IMR-90 (cell line): ENCODE measurements around the gene MAPK9.

Source experiments
- BHLHE40 ChIP-seq: fragments of 150-350 bp; IDR thresholded peaks from 2 replicates; pipeline ENCODE4 v1.6.1; 2016; ENCODE audit warnings: mild to moderate bottlenecking, low read depth, low read length
- FOS ChIP-seq: fragments of 150-350 bp; IDR thresholded peaks from 2 replicates; pipeline ENCODE4 v1.6.1; 2016; ENCODE audit warnings: low read depth, low read length
- MAZ ChIP-seq: IDR thresholded peaks from 2 replicates; pipeline ENCODE4 v1.6.1; 2012; ENCODE audit warnings: low read depth, mild to moderate bottlenecking, low read length, improper control_type of control experiment, moderate library complexity, borderline replicate concordance
- MXI1 ChIP-seq: IDR thresholded peaks from 2 replicates; pipeline ENCODE4 v1.6.1; 2012; ENCODE audit warnings: low read depth, mild to moderate bottlenecking, low read length, moderate library complexity, borderline replicate concordance
- POLR2A ChIP-seq: IDR thresholded peaks from 2 replicates; pipeline ENCODE4 v1.6.1; 2012; ENCODE audit warnings: mild to moderate bottlenecking, low read depth, low read length
- RAD21 ChIP-seq: IDR thresholded peaks from 2 replicates; pipeline ENCODE4 v1.6.1; 2012; ENCODE audit warnings: low read length, improper control_type of control experiment
- RCOR1 ChIP-seq: IDR thresholded peaks from 2 replicates; pipeline ENCODE4 v1.6.1; 2012; ENCODE audit warnings: mild to moderate bottlenecking, low read length, improper control_type of control experiment; ENCODE audit not compliant: insufficient replicate concordance
- RFX5 ChIP-seq: IDR thresholded peaks from 2 replicates; pipeline ENCODE4 v1.8.0; 2012; ENCODE audit warnings: low read depth, mild to moderate bottlenecking, low read length, moderate library complexity
- TF ChIP-seq, protein P1 (sequence below): conservative IDR thresholded peaks from 2 replicates; pipeline ENCODE4 v1.5.1; 2012; ENCODE audit warnings: mild to moderate bottlenecking, low read depth, low read length, improper control_type of control experiment
- TF ChIP-seq, protein P2 (sequence below): fragments of 150-350 bp; IDR thresholded peaks from 2 replicates; pipeline ENCODE4 v1.6.1; 2017; ENCODE audit warnings: mild to moderate bottlenecking, antibody characterized with exemption, low read length, low read depth
- TF ChIP-seq, protein P3 (sequence below): fragments of 150-350 bp; IDR thresholded peaks from 2 replicates; pipeline ENCODE4 v1.6.1; 2016; ENCODE audit warnings: low read depth, mild to moderate bottlenecking, low read length, moderate library complexity, borderline replicate concordance

DNA sequence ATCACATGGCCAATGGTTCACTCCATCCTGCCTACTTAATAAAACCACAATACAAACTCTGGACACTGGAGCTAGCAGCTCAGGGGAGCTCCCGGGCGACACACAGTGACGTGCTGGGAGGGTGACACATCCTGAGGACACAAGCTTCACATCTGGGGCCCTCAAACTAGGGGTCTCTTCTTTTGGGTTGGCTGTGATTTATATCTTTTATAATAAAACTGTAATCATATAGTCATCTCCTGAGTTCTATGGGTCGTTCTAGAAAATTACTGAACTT is 12.1 kb upstream of the MAPK9 start:
- TF ChIP-seq, protein P1, sequence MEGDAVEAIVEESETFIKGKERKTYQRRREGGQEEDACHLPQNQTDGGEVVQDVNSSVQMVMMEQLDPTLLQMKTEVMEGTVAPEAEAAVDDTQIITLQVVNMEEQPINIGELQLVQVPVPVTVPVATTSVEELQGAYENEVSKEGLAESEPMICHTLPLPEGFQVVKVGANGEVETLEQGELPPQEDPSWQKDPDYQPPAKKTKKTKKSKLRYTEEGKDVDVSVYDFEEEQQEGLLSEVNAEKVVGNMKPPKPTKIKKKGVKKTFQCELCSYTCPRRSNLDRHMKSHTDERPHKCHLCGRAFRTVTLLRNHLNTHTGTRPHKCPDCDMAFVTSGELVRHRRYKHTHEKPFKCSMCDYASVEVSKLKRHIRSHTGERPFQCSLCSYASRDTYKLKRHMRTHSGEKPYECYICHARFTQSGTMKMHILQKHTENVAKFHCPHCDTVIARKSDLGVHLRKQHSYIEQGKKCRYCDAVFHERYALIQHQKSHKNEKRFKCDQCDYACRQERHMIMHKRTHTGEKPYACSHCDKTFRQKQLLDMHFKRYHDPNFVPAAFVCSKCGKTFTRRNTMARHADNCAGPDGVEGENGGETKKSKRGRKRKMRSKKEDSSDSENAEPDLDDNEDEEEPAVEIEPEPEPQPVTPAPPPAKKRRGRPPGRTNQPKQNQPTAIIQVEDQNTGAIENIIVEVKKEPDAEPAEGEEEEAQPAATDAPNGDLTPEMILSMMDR: no peak
- TF ChIP-seq MXI1: no peak
- TF ChIP-seq BHLHE40: no peak
- no peak for TF ChIP-seq POLR2A
- TF ChIP-seq RCOR1: no peak
- TF ChIP-seq FOS: no peak
- TF ChIP-seq, protein P2, sequence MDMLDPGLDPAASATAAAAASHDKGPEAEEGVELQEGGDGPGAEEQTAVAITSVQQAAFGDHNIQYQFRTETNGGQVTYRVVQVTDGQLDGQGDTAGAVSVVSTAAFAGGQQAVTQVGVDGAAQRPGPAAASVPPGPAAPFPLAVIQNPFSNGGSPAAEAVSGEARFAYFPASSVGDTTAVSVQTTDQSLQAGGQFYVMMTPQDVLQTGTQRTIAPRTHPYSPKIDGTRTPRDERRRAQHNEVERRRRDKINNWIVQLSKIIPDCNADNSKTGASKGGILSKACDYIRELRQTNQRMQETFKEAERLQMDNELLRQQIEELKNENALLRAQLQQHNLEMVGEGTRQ: no peak
- no peak for TF ChIP-seq RFX5
- TF ChIP-seq RAD21: no peak
- TF ChIP-seq, protein P3, sequence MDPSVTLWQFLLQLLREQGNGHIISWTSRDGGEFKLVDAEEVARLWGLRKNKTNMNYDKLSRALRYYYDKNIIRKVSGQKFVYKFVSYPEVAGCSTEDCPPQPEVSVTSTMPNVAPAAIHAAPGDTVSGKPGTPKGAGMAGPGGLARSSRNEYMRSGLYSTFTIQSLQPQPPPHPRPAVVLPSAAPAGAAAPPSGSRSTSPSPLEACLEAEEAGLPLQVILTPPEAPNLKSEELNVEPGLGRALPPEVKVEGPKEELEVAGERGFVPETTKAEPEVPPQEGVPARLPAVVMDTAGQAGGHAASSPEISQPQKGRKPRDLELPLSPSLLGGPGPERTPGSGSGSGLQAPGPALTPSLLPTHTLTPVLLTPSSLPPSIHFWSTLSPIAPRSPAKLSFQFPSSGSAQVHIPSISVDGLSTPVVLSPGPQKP: no peak
- no peak for TF ChIP-seq MAZ
